IMR-90 (cell line): ENCODE measurements around the gene BRAT1. TPM values are rescaled to one million over a fixed set of nuclear protein-coding genes. Genes with fewer than 3 reads are reported as not detected.

Experiments used
- ATAC-seq: fragments of 200-7000 bp; cut with Tn5 transposase; 2 replicates; pipeline ENCODE4 v1.9.1; 2020; ENCODE audit warnings: low read depth, mild to moderate bottlenecking, moderate library complexity
- BruUV-seq: library from RNA; stranded (reverse); fragments of 400-500 nt; replicated peaks from 2 replicates; lab custom pipeline; 2021; lab: Mats Ljungman, UMichigan
- CTCF ChIA-PET: fragments of 300-600 bp; formaldehyde crosslinking; extraction: SDS; loops from one replicate; lab custom pipeline; 2021; ENCODE audit warnings: antibody characterized with exemption; lab: Yijun Ruan, JAX
- POLR2A ChIA-PET: fragments of 300-600 bp; sonication (Branson Sonifier 250); formaldehyde crosslinking; loops from one replicate; lab custom pipeline; 2022; ENCODE audit warnings: antibody characterized with exemption; ENCODE audit not compliant: unreplicated experiment; lab: Charles Lee
- DNase-seq: peaks from one replicate; pipeline ENCODE4 v3.0.0; 2013
- H2AFZ ChIP-seq: replicated peaks from 2 replicates; pipeline ENCODE3; 2013; ENCODE audit warnings: low read length, mild to moderate bottlenecking; ENCODE audit not compliant: poor library complexity
- H2AK5ac ChIP-seq: 2 replicates; pipeline ENCODE4 v1.6.1; 2013; ENCODE audit warnings: low read depth, low read length, inconsistent platforms
- H2AK9ac ChIP-seq: replicated peaks from 2 replicates; pipeline ENCODE3; 2013; ENCODE audit warnings: mild to moderate bottlenecking, low read depth, low read length, moderate library complexity; ENCODE audit not compliant: poor library complexity
- H2BK120ac ChIP-seq: 2 replicates; pipeline ENCODE4 v1.6.1; 2013; ENCODE audit warnings: low read depth, low read length, inconsistent platforms
- H2BK15ac ChIP-seq: 3 replicates; pipeline ENCODE4 v1.6.1; 2013; ENCODE audit warnings: low read depth, low read length, inconsistent platforms
- H2BK20ac ChIP-seq: 2 replicates; pipeline ENCODE4 v1.6.1; 2013; ENCODE audit warnings: low read depth, mild to moderate bottlenecking, inconsistent platforms, low read length, moderate library complexity
- H2BK5ac ChIP-seq: 2 replicates; pipeline ENCODE4 v1.6.1; 2013; ENCODE audit warnings: mild to moderate bottlenecking, low read depth, low read length, inconsistent platforms; ENCODE audit not compliant: poor library complexity, severe bottlenecking
- H3K14ac ChIP-seq: replicated peaks from 2 replicates; pipeline ENCODE4 v1.6.1; 2013; ENCODE audit warnings: low read depth, low read length, inconsistent platforms
- H3K18ac ChIP-seq: 2 replicates; pipeline ENCODE4 v1.6.1; 2013; ENCODE audit warnings: low read depth, low read length, control low read depth
- H3K23ac ChIP-seq: 2 replicates; pipeline ENCODE4 v1.6.1; 2013; ENCODE audit warnings: low read depth, low read length, inconsistent platforms
- H3K27ac ChIP-seq: 2 replicates; pipeline ENCODE4 v1.5.1; 2013; ENCODE audit warnings: mild to moderate bottlenecking, control low read depth, low read length; ENCODE audit not compliant: insufficient read depth
- H3K27me3 ChIP-seq: 2 replicates; pipeline ENCODE4 v1.6.1; 2013; ENCODE audit warnings: low read length; ENCODE audit not compliant: control insufficient read depth, insufficient read depth
- H3K36me3 ChIP-seq: 2 replicates; pipeline ENCODE4 v1.6.1; 2013; ENCODE audit warnings: low read length, mixed read lengths; ENCODE audit not compliant: control insufficient read depth, insufficient read depth
- H3K4ac ChIP-seq: 2 replicates; pipeline ENCODE4 v1.6.1; 2013; ENCODE audit warnings: low read depth, low read length, inconsistent platforms
- H3K4me1 ChIP-seq: 2 replicates; pipeline ENCODE4 v1.6.1; 2013; ENCODE audit warnings: low read length, mixed read lengths; ENCODE audit not compliant: control insufficient read depth, insufficient read depth
- H3K4me2 ChIP-seq: 2 replicates; pipeline ENCODE4 v1.6.1; 2013; ENCODE audit warnings: low read depth, mild to moderate bottlenecking, control low read depth, low read length, moderate library complexity
- H3K4me3 ChIP-seq: 2 replicates; pipeline ENCODE4 v1.5.1; 2013; ENCODE audit warnings: low read depth, mild to moderate bottlenecking, control low read depth, low read length, moderate library complexity; ENCODE audit not compliant: insufficient read depth
- H3K56ac ChIP-seq: 2 replicates; pipeline ENCODE4 v1.6.1; 2013; ENCODE audit warnings: low read length, inconsistent platforms; ENCODE audit not compliant: insufficient read depth; ENCODE audit errors: extremely low read depth
- H3K79me1 ChIP-seq, 2 experiments: 2 replicates each; pipeline ENCODE4 v1.6.1; 2013; ENCODE audit warnings: low read length in 2 of 2, inconsistent platforms in 1 of 2, low read depth in 1 of 2
- H3K9ac ChIP-seq: 2 replicates; pipeline ENCODE4 v1.6.1; 2013; ENCODE audit warnings: low read depth, low read length, control low read depth
- H3K9me1 ChIP-seq: 2 replicates; pipeline ENCODE4 v1.6.1; 2013; ENCODE audit warnings: low read length, inconsistent platforms; ENCODE audit not compliant: insufficient read depth
- H3K9me3 ChIP-seq: 2 replicates; pipeline ENCODE4 v1.6.1; 2013; ENCODE audit warnings: low read length; ENCODE audit not compliant: control insufficient read depth, insufficient read depth
- H4K20me1 ChIP-seq: 2 replicates; pipeline ENCODE4 v1.6.1; 2013; ENCODE audit warnings: low read length, inconsistent platforms; ENCODE audit not compliant: insufficient read depth
- H4K5ac ChIP-seq: 2 replicates; pipeline ENCODE4 v1.6.1; 2013; ENCODE audit warnings: mild to moderate bottlenecking, low read depth, low read length, control low read depth
- H4K8ac ChIP-seq, 2 experiments: 2 replicates each; pipeline ENCODE4 v1.6.1; 2013; ENCODE audit warnings: low read depth in 2 of 2, low read length in 2 of 2, control low read depth in 1 of 2, inconsistent platforms in 1 of 2
- H4K91ac ChIP-seq: 2 replicates; pipeline ENCODE4 v1.6.1; 2013; ENCODE audit warnings: low read depth, low read length, inconsistent platforms; ENCODE audit not compliant: insufficient read depth
- BHLHE40 ChIP-seq: fragments of 150-350 bp; IDR thresholded peaks from 2 replicates; pipeline ENCODE4 v1.6.1; 2016; ENCODE audit warnings: mild to moderate bottlenecking, low read depth, low read length
- CHD1 ChIP-seq: IDR thresholded peaks from 2 replicates; pipeline ENCODE4 v1.6.1; 2012; ENCODE audit warnings: low read depth, low read length, improper control_type of control experiment
- FOS ChIP-seq: fragments of 150-350 bp; IDR thresholded peaks from 2 replicates; pipeline ENCODE4 v1.6.1; 2016; ENCODE audit warnings: low read depth, low read length
- MAZ ChIP-seq: IDR thresholded peaks from 2 replicates; pipeline ENCODE4 v1.6.1; 2012; ENCODE audit warnings: low read depth, mild to moderate bottlenecking, low read length, improper control_type of control experiment, moderate library complexity, borderline replicate concordance
- MXI1 ChIP-seq: IDR thresholded peaks from 2 replicates; pipeline ENCODE4 v1.6.1; 2012; ENCODE audit warnings: low read depth, mild to moderate bottlenecking, low read length, moderate library complexity, borderline replicate concordance
- POLR2A ChIP-seq: IDR thresholded peaks from 2 replicates; pipeline ENCODE4 v1.6.1; 2012; ENCODE audit warnings: mild to moderate bottlenecking, low read depth, low read length
- RCOR1 ChIP-seq: IDR thresholded peaks from 2 replicates; pipeline ENCODE4 v1.6.1; 2012; ENCODE audit warnings: mild to moderate bottlenecking, low read length, improper control_type of control experiment; ENCODE audit not compliant: insufficient replicate concordance
- WGBS, 2 experiments: methylation state at CpG; one replicate each; pipeline versions ENCODE4 v1.1.5 to v1.1.7; 2013; ENCODE audit warnings: missing lambda C conversion rate in 2 of 2; ENCODE audit not compliant: insufficient read length in 1 of 2; ENCODE audit errors: extremely low coverage in 2 of 2; 5-methylcytosine and 5-hydroxymethylcytosine counted together
- dilution Hi-C: fragments of 300-500 bp; cut with HindIII; formaldehyde crosslinking; loops from one replicate; pipeline ENCODE4 v1.14.3; 2018; ENCODE audit warnings: low sequenced_read_pairs; ENCODE audit not compliant: unreplicated experiment
- in situ Hi-C: fragments of 300-500 bp; cut with MboI; formaldehyde crosslinking; loops from 3 replicates; pipeline ENCODE4 v1.14.3; 2019; ENCODE audit warnings: low sequenced_read_pairs, inconsistent platforms, mixed read lengths
- intact Hi-C: fragments of 100-400 bp; cut with micrococcal nuclease; formaldehyde crosslinking; loops from 2 replicates; pipeline ENCODE4 v1.10.0; 2022
- polyA plus RNA-seq, 3 experiments: library from polyadenylated mRNA; depleted of rRNA; stranded (reverse); fragments of >200 nt; gene quantifications; 2 replicates each; pipeline ENCODE4 v1.2.3, GENCODE V29; 2012; ENCODE audit warnings: low replicate concordance in 1 of 3
- total RNA-seq: library from RNA; depleted of rRNA; stranded (reverse); fragments of >200 nt; gene quantifications from 2 replicates; pipeline ENCODE4 v1.2.3, GENCODE V29; 2012
- TF ChIP-seq, protein P1 (sequence below): fragments of 150-350 bp; IDR thresholded peaks from 2 replicates; pipeline ENCODE4 v1.6.1; 2017; ENCODE audit warnings: mild to moderate bottlenecking, antibody characterized with exemption, low read length, low read depth
- TF ChIP-seq, protein P2 (sequence below): fragments of 150-350 bp; IDR thresholded peaks from 2 replicates; pipeline ENCODE4 v1.6.1; 2016; ENCODE audit warnings: low read depth, mild to moderate bottlenecking, low read length, moderate library complexity, borderline replicate concordance
- TF ChIP-seq, protein P3 (sequence below): conservative IDR thresholded peaks from 2 replicates; pipeline ENCODE4 v1.5.1; 2012; ENCODE audit warnings: mild to moderate bottlenecking, low read depth, low read length, improper control_type of control experiment

Gene BRAT1
- total and polyA plus RNA-seq, 2 of the 4 experiments (the other 2 are of a cell fraction), result 6.8 to 21.9 TPM

DNA sequence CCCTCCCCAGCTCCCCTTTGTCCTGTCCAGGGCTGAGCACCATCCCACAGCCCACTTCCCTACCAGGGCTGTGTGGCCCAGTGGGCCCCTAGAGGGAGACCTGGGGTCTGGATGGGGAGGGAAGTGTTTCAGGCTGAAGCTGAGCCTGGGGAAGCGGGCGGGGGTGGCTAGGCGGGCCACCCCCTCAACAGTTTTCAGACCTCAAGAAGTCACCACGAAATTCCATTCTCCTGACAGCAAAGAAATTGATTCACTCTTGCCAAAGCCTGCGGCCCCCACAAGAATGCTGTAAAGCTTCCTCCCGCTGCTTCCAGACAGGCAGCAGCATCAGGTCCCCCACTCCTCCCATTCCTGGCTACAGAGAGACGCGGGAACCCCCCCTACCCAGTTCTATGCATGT is 38.3 kb downstream of the BRAT1 start (continued):
- peak; percentile 83; the same call in 1 of the 2 replicates for TF ChIP-seq MAZ

DNA sequence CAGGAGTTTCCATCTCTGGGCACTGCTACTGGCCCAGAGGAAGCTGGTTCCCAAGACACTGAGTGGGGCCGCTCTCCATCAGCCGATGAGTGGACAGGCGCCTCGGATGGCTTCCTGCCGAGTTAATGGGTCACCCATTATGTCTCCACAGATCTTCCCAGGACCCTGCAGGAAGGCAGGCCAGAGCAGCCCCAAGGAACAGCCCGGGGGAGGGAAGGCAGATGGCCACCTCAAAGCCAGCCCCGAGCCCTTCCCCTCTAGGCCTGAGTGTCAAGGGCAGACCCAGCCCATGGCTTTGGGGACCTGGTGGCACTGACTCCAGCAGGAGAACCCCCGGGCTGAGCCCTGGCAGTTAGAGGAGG is 39.1 kb downstream of the BRAT1 start:
- H4K5ac ChIP-seq, result peak overlapping the region; percentile 30; the same call in 1 of the 2 replicates
- in situ Hi-C loops (no loop called here), dilution Hi-C loops (no loop called here), intact Hi-C loops (loop anchor here (2.0 kb wide), 1 partner anchor 17 kb away; no protein-coding TSS in a partner anchor)
- no peaks in the 10 kb centered on the region for H3K9me3 ChIP-seq
- no peak overlapping the region for H3K9ac ChIP-seq
- H3K56ac ChIP-seq, result 0 out of 2 replicates have a peak overlapping the region, but pooled peaks have one; percentile 6
- H3K4me1 ChIP-seq, result peaks cover 27% of the 10 kb centered on the region
- peak overlapping the region; percentile 99 for H2AK9ac ChIP-seq
- no TSS peak for BruUV-seq
- H2BK20ac ChIP-seq, result peak overlapping the region; percentile 96
- peak overlapping the region; percentile 94 for H4K91ac ChIP-seq
- TF ChIP-seq POLR2A (no peak), BHLHE40 (no peak), MAZ (no peak), FOS (no peak), RCOR1 (no peak), MXI1 (no peak), CHD1 (no peak)
- TF ChIP-seq, protein P1, sequence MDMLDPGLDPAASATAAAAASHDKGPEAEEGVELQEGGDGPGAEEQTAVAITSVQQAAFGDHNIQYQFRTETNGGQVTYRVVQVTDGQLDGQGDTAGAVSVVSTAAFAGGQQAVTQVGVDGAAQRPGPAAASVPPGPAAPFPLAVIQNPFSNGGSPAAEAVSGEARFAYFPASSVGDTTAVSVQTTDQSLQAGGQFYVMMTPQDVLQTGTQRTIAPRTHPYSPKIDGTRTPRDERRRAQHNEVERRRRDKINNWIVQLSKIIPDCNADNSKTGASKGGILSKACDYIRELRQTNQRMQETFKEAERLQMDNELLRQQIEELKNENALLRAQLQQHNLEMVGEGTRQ, result no peak
- TF ChIP-seq, protein P2, sequence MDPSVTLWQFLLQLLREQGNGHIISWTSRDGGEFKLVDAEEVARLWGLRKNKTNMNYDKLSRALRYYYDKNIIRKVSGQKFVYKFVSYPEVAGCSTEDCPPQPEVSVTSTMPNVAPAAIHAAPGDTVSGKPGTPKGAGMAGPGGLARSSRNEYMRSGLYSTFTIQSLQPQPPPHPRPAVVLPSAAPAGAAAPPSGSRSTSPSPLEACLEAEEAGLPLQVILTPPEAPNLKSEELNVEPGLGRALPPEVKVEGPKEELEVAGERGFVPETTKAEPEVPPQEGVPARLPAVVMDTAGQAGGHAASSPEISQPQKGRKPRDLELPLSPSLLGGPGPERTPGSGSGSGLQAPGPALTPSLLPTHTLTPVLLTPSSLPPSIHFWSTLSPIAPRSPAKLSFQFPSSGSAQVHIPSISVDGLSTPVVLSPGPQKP, result no peak
- TF ChIP-seq, protein P3, sequence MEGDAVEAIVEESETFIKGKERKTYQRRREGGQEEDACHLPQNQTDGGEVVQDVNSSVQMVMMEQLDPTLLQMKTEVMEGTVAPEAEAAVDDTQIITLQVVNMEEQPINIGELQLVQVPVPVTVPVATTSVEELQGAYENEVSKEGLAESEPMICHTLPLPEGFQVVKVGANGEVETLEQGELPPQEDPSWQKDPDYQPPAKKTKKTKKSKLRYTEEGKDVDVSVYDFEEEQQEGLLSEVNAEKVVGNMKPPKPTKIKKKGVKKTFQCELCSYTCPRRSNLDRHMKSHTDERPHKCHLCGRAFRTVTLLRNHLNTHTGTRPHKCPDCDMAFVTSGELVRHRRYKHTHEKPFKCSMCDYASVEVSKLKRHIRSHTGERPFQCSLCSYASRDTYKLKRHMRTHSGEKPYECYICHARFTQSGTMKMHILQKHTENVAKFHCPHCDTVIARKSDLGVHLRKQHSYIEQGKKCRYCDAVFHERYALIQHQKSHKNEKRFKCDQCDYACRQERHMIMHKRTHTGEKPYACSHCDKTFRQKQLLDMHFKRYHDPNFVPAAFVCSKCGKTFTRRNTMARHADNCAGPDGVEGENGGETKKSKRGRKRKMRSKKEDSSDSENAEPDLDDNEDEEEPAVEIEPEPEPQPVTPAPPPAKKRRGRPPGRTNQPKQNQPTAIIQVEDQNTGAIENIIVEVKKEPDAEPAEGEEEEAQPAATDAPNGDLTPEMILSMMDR, result no peak
- H3K36me3 ChIP-seq, result no peaks in the 10 kb centered on the region
- H3K4ac ChIP-seq, result peak overlapping the region; percentile 95
- peak overlapping the region; percentile 99 for H2AK5ac ChIP-seq
- peak overlapping the region; percentile 81 for H2AFZ ChIP-seq
- H4K8ac ChIP-seq, result peak overlapping the region; percentile 60; a peak in 2 of 4 replicates
- DNase-seq (no peak), ATAC-seq (no peak)
- peak overlapping the region; percentile 94 for H3K14ac ChIP-seq
- no peak overlapping the region; the same call in 1 of the 2 replicates for H3K27ac ChIP-seq
- peaks cover 0 to 8% of the 10 kb centered on the region in 2 experiments; a peak in 2 of 4 replicates for H3K79me1 ChIP-seq
- ChIA-PET CTCF (no interaction called here), POLR2A (no interaction called here)
- H2BK5ac ChIP-seq, result peak overlapping the region; percentile 76
- peak overlapping the region; percentile 51 for H3K23ac ChIP-seq
- peaks cover 1% of the 10 kb centered on the region; the same call in 1 of the 2 replicates for H3K27me3 ChIP-seq
- no CpG with 5 or more reads among the region's 8 CpGs for WGBS, 2 experiments
- H2BK120ac ChIP-seq, result peak overlapping the region; percentile 99
- peak overlapping the region; percentile 75; the same call in 2 of the 3 replicates for H2BK15ac ChIP-seq
- no peak overlapping the region for H3K4me2 ChIP-seq
- H4K20me1 ChIP-seq, result 0 out of 2 replicates have a peak, but pooled peaks cover 9% of the 10 kb centered on the region
- no peak overlapping the region for H3K4me3 ChIP-seq
- H3K18ac ChIP-seq, result no peak overlapping the region; the same call in 1 of the 2 replicates
- H3K9me1 ChIP-seq, result peaks cover 16% of the 10 kb centered on the region
